Globus pallidus (tissue), 1 donor: ENCODE measurements around the gene CALR3.
"Not testable (repeated sequence)": the region's sequence is repeated elsewhere in the genome, so short reads cannot be mapped to it uniquely, and the experiment has no call there.

Experiments
- DNase-seq: peaks from one replicate; pipeline ENCODE4 v3.0.0-alpha.2; 2015; ENCODE audit warnings: low spot score

The CALR3 gene

GRCh38 chr19:16496613-16496983, 631 bp upstream of the CALR3 start:
- no peak for DNase-seq

DNA sequence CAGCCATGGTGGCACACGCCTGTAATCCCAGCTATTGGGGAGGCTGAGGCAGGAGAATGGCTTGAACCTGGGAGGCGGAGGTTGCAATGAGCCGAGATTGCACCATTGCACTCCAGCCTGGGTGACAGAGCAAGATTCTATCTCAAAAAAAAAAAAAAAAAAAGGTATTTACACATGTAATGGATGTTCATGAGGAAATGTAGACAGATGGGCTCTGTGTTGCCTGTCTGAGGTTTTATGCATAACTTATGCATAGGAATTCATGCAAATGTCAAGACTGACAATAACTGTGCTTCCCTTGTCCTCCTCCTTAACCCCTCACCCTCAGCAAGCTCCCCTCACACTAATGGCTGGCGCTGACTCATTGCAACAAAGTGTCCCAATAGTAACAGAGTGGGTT, 9.5 kb downstream of the CALR3 start:
- DNase-seq: not testable (repeated sequence)

- no peak for DNase-seq
These were observed 13.2 kb downstream of the CALR3 start for GRCh38 chr19:16482745-16483144.

DNA sequence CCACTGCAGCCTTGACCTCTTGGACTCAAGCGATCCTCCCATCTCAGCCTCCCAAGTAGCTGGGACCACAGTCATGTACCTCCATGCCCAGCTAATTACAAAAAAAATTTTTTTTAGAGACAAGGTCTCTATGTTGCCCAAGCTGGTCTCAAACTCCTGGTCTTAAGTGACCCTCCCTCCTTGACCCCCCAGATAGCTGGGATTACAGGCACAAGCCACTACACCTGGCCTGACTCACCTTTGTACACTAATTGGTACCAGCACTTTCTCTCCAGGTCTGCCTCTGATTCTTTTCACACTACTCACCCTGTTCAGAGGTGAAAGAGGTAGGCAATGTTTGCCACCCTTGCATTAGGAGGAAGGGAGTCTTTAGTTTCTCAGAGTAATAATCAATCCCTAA, 18.7 kb downstream of the CALR3 start:
- no peak for DNase-seq

GRCh38 chr19:16476401-16476800, 19.6 kb downstream of the CALR3 start:
- DNase-seq: no peak

GRCh38 chr19:16473875-16474392, 22.0 kb downstream of the CALR3 start:
- no peak for DNase-seq

- no peak for DNase-seq
These were observed 23.0 kb downstream of the CALR3 start for GRCh38 chr19:16472992-16473391.

DNA sequence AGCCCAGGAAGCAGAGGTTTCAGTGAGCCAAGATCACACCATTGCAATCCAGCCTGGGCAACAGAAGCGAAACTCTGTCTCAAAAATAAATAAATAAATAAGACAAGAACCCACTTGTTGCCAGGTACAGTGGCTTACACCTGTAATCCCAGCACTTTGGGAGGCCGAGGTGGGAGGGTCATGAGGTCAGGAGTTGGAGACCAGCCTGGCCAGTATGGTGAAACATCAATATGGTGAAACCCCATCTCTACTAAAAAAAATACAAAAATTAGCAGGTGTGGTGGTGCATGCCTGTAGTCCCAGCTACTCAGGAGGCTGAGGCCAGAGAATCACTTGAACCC, 23.4 kb downstream of the CALR3 start:
- not testable (repeated sequence) for DNase-seq

DNA sequence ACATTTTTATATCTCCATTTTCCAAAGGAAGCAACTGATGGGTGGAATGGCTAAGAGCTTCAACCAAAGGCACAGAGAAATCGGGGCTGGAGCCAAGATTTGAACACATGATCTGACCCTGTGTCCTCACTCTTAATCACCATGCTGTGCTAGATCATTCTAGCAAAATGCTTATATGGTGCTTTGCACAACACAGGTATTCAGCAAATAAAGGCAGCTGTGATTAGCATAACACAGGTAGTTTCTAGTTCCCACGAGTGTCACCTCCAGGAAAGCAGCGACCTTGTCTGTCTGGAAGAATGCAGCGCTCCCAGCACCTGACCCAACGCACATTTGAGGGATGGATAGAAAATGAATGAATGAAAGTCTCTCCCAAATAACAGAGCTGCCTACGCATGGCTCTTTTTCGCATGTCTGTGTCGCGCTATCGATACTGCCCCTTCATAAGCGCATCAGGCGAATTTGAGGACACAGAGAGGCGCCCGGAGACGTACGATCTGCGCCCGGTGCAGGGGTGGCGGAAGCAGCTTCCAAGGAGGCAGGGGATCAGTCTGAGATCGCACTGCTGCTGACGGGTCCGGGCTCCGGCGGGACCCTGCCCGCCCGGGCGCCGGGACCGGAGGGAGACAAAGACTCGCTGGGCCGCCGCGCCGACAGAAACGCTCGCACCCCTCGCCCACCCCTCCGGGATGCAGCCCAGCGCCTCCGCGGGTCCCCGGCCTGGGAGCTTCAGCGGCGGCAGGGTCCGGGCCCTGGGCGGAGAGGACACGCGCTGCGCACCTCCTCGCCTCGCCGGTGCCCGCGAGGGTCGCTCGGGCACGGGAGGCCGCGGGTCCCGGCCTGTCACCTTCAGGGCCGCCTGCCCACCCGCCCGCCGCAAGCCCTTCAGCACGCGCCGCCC, 24.8 kb downstream of the CALR3 start:
- DNase-seq: peak; percentile 24

DNA sequence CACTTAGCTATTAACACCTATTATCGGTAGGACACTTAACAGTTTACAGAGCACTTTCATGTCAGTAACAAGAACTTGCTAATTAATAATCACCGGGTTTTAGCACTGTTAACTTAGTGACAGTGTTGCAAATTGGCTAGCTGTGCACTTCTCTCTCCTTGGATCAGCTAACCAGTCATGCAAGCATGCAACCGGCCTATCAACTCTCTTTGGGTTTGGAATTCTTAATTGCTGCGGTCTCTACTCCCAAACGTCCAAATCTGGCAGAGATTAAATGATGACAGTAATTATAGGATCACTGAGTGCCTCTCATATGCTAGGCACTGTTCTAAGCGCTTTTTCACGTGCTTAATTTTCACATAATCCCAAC, 25.4 kb downstream of the CALR3 start:
- no peak for DNase-seq

DNA sequence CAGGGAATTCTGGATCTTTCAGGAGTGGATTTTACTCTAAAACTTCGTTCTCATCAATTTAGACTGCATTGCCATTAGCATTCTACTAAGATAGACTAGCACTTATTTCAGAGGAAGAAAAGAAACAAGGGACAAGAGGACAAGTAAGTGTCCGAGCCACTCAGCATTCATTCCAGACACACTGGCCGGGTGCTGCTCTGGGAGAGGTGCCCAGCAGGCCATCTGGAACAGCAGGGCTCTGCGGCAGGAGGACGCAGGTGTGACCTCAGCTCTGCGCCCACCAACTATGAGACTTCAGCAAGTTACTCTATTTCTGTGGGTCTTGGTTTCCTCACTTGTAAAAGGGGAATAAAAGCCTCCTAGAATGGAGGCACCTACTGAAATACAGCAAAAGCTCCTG, 28.4 kb downstream of the CALR3 start:
- DNase-seq: peak; percentile 62

GRCh38 chr19:16466802-16467427, 29.1 kb downstream of the CALR3 start:
- not testable (repeated sequence) for DNase-seq

DNA sequence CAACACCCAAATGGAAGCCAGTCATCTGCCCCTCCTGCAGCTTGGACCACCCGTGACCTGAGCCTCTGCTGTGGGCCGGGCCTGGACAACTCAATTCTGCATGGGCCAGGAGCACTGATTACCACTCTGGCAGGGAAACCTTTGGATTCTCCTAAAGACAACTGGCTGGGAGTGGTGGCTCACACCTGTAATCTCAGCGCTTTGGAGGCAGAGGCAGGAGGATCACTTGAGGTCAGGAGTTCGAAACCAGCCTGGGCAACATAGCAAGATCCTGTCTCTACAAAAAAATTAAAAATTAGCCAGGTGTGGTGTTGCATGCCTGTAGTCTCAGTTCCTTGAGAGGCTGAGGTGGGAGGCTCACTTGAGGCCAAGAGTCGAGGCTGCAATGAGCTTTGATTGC, 30.7 kb downstream of the CALR3 start:
- no peak for DNase-seq

- DNase-seq: no peak
These were observed 31.9 kb downstream of the CALR3 start for GRCh38 chr19:16463991-16464575.

GRCh38 chr19:16463341-16463990, 32.5 kb downstream of the CALR3 start:
- DNase-seq: no peak

GRCh38 chr19:16462757-16463250, 33.2 kb downstream of the CALR3 start:
- DNase-seq: no peak

DNA sequence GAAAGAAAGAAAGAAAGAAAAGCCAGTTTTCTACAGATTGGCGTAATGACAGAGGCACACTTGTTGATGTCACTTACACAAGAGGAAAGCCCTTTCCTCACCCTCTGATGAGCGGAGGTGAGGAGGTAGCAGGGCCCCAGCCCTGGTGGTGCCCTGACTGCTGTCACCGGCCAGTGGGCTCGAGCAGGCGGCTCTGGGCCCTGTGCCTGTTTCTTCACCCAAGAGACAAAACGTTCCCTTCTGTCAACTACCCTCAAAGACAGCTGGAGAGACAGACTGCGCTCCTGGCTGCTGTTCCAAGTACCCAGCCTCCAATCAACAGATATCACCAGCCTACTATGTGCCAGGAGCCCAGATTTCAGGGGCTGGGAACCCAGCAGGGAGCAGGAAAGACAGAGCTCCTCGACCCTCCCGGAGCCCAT, 34.3 kb downstream of the CALR3 start:
- no peak for DNase-seq

DNA sequence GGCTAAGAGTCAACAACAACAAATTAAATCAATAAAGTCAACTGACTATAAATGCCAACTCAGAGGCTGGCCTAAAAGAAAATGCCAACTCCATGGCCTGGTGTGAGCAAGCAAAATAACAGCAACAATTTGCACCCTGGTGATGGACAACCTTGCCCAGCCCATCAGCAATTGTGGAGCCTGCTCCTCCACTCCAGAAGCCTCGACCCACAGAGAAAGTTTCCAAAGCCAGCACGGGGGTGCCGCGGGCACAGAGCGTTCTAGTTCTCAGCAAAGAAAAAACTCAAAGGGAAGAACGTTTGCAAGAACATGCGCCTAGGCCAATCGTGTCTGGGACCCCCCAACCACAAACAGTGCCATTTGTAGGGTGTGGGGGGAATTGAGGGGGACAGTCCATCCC, 35.5 kb downstream of the CALR3 start:
- peak; percentile 51 for DNase-seq

GRCh38 chr19:16459680-16460079, 36.3 kb downstream of the CALR3 start:
- DNase-seq: no peak

- no peak for DNase-seq
These were observed 37.3 kb downstream of the CALR3 start for GRCh38 chr19:16458391-16459341.

DNA sequence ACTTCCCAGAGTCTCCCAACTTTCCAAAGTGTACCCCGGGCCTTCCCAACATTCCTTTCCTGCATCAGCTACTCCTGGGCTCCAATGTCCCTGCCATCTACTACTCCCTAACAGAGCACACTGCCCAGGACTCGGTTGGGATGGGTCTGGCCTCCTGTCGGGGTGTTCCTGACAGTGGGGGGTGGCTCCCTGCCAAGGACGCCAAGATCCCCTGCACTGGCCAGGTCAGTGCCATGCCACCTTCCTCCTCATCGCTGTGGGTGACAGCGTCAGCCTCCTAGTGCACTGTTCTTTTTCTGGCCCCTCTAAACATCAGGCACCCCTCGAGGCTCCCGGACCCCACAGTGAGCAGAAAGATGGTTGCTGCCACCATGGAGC, 38.0 kb downstream of the CALR3 start:
- no peak for DNase-seq
